A549 (cell line): ENCODE data around the gene ZNF775.

Experiments
- HEYL ChIP-seq: fragments of 250-450 bp; sonication (Bioruptor Pico); IDR thresholded peaks from 2 replicates; pipeline ENCODE4 v1.8.0; 2021; ENCODE audit warnings: mild to moderate bottlenecking, moderate library complexity
- KDM1A ChIP-seq: fragments of 200-600 bp; sonication (generic); IDR thresholded peaks from 2 replicates; pipeline ENCODE4 v1.6.1; 2016; ENCODE audit warnings: low read depth, mild to moderate bottlenecking
- MAFK ChIP-seq: fragments of 450-650 bp; IDR thresholded peaks from 2 replicates; pipeline ENCODE4 v1.6.1; 2014; ENCODE audit not compliant: partially characterized antibody
- POLR2A ChIP-seq: IDR thresholded peaks from 2 replicates; pipeline ENCODE4 v1.6.1; 2012; ENCODE audit warnings: mild to moderate bottlenecking, low read length
- ZC3H11A ChIP-seq: fragments of 450-650 bp; IDR thresholded peaks from 2 replicates; pipeline ENCODE4 v1.6.1; 2014; ENCODE audit warnings: antibody characterized with exemption, mild to moderate bottlenecking
- TF ChIP-seq, protein P1 (sequence below): fragments of 150-350 bp; IDR thresholded peaks from 2 replicates; pipeline ENCODE4 v1.6.1; 2014; ENCODE audit warnings: low read depth, mild to moderate bottlenecking, low read length
- TF ChIP-seq, protein P2 (sequence below): fragments of >200 bp; sonication (Bioruptor Twin); formaldehyde crosslinking; IDR thresholded peaks from 3 replicates; pipeline ENCODE4 v1.5.1; 2016

DNA sequence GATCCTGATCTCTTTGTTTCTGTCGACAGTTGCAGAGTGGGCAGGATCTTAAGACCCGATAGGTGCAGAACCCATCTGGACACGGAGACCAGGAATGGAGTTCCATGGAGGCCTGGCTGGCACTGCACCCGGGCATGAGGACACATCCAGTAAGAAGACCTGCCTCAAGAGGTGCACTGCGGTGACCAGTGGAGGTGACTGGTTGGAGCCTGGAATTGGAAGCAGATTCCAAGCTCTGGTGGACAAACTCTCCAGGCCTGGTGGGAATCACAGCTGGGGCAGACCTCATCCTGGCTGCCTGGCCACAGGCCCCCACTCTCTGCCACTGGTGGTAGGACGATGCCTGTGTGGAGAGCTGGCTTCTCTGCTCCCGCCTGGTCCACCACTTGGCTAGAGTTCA, 31.0 kb downstream of the ZNF775 start:
- TF ChIP-seq POLR2A (no peak), MAFK (no peak), HEYL (CRISPR knock-in tag) (no peak), ZC3H11A (no peak), KDM1A (no peak)
- TF ChIP-seq, protein P1, sequence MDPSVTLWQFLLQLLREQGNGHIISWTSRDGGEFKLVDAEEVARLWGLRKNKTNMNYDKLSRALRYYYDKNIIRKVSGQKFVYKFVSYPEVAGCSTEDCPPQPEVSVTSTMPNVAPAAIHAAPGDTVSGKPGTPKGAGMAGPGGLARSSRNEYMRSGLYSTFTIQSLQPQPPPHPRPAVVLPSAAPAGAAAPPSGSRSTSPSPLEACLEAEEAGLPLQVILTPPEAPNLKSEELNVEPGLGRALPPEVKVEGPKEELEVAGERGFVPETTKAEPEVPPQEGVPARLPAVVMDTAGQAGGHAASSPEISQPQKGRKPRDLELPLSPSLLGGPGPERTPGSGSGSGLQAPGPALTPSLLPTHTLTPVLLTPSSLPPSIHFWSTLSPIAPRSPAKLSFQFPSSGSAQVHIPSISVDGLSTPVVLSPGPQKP = no peak
- TF ChIP-seq, protein P2, sequence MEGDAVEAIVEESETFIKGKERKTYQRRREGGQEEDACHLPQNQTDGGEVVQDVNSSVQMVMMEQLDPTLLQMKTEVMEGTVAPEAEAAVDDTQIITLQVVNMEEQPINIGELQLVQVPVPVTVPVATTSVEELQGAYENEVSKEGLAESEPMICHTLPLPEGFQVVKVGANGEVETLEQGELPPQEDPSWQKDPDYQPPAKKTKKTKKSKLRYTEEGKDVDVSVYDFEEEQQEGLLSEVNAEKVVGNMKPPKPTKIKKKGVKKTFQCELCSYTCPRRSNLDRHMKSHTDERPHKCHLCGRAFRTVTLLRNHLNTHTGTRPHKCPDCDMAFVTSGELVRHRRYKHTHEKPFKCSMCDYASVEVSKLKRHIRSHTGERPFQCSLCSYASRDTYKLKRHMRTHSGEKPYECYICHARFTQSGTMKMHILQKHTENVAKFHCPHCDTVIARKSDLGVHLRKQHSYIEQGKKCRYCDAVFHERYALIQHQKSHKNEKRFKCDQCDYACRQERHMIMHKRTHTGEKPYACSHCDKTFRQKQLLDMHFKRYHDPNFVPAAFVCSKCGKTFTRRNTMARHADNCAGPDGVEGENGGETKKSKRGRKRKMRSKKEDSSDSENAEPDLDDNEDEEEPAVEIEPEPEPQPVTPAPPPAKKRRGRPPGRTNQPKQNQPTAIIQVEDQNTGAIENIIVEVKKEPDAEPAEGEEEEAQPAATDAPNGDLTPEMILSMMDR = no peak
